Measurements from ENCODE around the gene STXBP3.

Gene STXBP3

DNA sequence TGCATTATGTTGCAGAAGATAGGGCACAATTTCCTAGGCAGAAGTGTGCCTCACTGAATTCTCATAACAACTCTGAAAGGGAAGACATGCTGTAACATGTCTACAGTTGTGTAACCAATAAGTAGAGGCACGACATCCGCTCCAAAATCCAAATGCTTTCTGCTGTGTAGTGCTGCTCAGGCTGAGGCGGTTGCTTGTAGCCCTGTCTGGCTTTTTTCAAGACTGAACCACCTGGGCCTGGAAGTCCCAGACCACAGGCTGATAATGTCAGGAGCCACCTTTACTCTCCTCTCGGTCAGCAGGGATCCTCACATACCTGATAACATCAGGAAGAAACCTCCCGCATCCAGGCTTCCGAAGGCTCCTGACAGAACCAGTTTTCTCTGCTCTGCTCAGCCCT, 99.5 kb downstream of the STXBP3 start:
- TF ChIP-seq, protein P1, sequence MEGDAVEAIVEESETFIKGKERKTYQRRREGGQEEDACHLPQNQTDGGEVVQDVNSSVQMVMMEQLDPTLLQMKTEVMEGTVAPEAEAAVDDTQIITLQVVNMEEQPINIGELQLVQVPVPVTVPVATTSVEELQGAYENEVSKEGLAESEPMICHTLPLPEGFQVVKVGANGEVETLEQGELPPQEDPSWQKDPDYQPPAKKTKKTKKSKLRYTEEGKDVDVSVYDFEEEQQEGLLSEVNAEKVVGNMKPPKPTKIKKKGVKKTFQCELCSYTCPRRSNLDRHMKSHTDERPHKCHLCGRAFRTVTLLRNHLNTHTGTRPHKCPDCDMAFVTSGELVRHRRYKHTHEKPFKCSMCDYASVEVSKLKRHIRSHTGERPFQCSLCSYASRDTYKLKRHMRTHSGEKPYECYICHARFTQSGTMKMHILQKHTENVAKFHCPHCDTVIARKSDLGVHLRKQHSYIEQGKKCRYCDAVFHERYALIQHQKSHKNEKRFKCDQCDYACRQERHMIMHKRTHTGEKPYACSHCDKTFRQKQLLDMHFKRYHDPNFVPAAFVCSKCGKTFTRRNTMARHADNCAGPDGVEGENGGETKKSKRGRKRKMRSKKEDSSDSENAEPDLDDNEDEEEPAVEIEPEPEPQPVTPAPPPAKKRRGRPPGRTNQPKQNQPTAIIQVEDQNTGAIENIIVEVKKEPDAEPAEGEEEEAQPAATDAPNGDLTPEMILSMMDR (IDR thresholded peaks at IDR 0.05; ENCODE audit: borderline replicate concordance, control extremely low read depth, extremely low read depth, insufficient read depth, missing control alignments): no peak
- no peak for DNase-seq (ENCODE audit: low spot score)

DNA sequence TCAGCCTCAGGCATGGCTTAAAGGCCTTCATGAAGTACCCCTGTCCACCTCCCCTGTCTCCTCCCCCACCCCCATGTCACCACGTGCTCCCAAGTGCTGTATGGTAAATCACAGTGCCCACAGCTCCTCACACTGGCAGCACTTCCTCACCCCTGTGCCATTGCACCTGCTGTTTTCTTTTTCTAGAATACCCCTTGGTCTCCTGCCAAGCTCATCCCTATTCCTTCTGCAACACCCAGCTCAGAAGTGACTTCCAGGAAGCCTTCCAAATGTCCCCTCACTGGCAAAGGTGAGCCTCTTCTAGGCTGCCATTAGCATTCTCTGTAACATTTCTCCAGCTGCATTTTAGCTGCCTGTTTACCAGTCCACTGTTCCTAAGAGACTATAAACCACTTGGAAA, 101.0 kb downstream of the STXBP3 start:
- in situ Hi-C loops (cut with MboI; ENCODE audit: low sequenced_read_pairs, unreplicated experiment): loop anchor here (25.0 kb wide), 1 partner anchor 265 kb away; the partner anchor contains the start of gene ELAPOR1
- TF ChIP-seq, protein P1 (IDR thresholded peaks at IDR 0.05; ENCODE audit: borderline replicate concordance, control extremely low read depth, extremely low read depth, insufficient read depth, missing control alignments): no peak
- no peak for DNase-seq (ENCODE audit: low spot score)

More for the DNA sequence above, 99.5 kb downstream of the STXBP3 start:
- in situ Hi-C loops (cut with MboI; ENCODE audit: low sequenced_read_pairs, unreplicated experiment): loop anchor here (25.0 kb wide), 1 partner anchor 266 kb away; the partner anchor contains the start of gene ELAPOR1

DNA sequence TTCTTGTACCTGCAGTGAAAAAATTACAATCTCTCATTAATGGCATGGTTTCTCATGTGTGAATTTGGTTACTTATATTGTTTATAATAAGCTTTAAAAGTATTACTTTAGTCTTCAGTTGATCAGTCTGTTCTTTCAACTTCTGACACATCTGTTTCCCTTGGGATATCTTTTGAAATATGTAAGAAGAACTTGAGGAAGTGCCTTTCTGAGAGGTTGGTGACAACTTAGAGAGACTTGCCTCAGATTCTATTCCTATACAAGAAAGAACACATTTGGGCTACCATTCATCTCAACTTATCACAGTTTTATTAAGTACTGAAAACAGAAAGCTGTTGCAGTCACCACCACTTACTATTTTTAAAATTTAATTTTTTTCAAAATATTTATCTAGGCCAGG, 102.3 kb downstream of the STXBP3 start:
- in situ Hi-C loops (cut with MboI; ENCODE audit: low sequenced_read_pairs, unreplicated experiment): loop anchor here (25.0 kb wide), 1 partner anchor 263 kb away; the partner anchor contains the start of gene ELAPOR1
- DNase-seq (ENCODE audit: low spot score): no peak
- TF ChIP-seq, protein P1 (IDR thresholded peaks at IDR 0.05; ENCODE audit: borderline replicate concordance, control extremely low read depth, extremely low read depth, insufficient read depth, missing control alignments): no peak

DNA sequence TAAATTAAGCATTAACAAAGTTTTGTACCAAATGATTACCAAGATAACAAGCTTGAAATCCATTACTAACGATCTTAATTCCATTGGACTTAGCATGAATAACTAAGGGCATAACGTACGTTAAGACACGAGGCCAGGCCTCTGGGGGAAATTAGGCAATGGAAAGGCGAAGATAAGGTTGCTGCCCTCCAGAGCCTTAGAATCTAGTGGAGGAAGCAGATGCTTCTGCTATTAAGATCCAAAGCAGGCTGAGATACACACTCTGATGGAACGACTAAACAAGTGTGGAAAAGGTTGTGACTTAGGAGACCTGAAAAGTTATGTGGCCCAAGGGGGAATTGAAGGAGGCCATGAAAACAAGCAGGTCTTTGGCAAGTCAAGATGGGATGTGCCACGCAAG, 104.5 kb downstream of the STXBP3 start:
- TF ChIP-seq, protein P1 (IDR thresholded peaks at IDR 0.05; ENCODE audit: borderline replicate concordance, control extremely low read depth, extremely low read depth, insufficient read depth, missing control alignments): no peak

GRCh38 chr1:108851567-108851966, 105.1 kb downstream of the STXBP3 start:
- no peak for DNase-seq (ENCODE audit: low spot score)
- TF ChIP-seq, protein P1 (IDR thresholded peaks at IDR 0.05; ENCODE audit: borderline replicate concordance, control extremely low read depth, extremely low read depth, insufficient read depth, missing control alignments): no peak
- in situ Hi-C loops (cut with MboI; ENCODE audit: low sequenced_read_pairs, unreplicated experiment): loop anchor here (25.0 kb wide), 1 partner anchor 111 kb away; the partner anchor contains the start of gene CLCC1

More for the DNA sequence above, 104.5 kb downstream of the STXBP3 start:
- DNase-seq (ENCODE audit: low spot score): no peak
- in situ Hi-C loops (cut with MboI; ENCODE audit: low sequenced_read_pairs, unreplicated experiment): loop anchor here (25.0 kb wide), 1 partner anchor 111 kb away; the partner anchor contains the start of gene CLCC1

DNA sequence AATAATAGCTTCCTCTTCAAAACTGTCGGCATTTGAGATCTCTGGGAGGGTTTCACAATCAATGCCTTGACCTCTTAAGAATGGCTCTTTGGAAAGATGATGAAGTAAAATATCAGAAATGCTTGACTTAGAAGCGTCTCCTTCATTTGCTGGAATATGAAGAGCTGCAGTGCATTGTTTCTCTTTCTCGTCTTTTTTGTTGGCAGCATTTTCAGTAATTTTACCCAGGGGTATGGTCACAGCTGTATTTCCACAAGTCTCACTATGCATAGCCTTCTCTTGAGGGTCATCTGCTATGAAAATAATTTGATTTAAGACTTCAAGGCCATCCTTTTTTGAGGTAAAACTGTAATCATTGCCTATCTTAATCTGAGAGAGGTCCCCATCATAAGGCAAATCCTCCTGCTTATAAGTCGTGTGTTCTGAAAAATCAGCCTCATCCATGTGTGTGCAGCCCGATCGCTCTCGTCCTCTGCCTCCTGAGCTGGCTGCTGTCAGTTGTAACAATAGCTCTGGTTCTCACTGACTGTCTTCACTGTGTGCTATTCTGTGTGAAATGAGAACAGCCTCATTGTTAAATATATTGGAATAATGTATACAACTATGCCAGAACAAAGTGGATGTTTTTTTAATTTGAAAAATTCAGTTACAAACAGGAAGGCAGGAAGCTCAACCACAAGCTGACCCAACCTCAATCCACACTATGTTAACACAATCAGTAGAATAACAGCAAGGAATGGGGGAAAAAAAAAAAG, 105.9 kb downstream of the STXBP3 start:
- no peak for DNase-seq (ENCODE audit: low spot score)
- TF ChIP-seq, protein P1 (IDR thresholded peaks at IDR 0.05; ENCODE audit: borderline replicate concordance, control extremely low read depth, extremely low read depth, insufficient read depth, missing control alignments): no peak
- in situ Hi-C loops (cut with MboI; ENCODE audit: low sequenced_read_pairs, unreplicated experiment): loop anchor here (25.0 kb wide), 1 partner anchor 110 kb away; the partner anchor contains the start of gene CLCC1
